GM12873 (cell line): ENCODE data around the gene TMSB4X.

Experiments used
- CTCF ChIP-seq: IDR thresholded peaks from 2 replicates; pipeline ENCODE4 v1.5.1; 2012; ENCODE audit warnings: low read depth, mild to moderate bottlenecking, moderate library complexity, low read length, control low read depth; ENCODE audit not compliant: insufficient read depth; ENCODE audit errors: missing control alignments

TMSB4X gene

GRCh38 chrX:12991575-12991974, 16.7 kb downstream of the TMSB4X start:
- no peak for TF ChIP-seq CTCF

GRCh38 chrX:12992544-12993118, 17.7 kb downstream of the TMSB4X start:
- no peak for TF ChIP-seq CTCF

GRCh38 chrX:12993826-12994225, 18.9 kb downstream of the TMSB4X start:
- no peak for TF ChIP-seq CTCF

- no peak for TF ChIP-seq CTCF
These were observed 19.4 kb downstream of the TMSB4X start for GRCh38 chrX:12994321-12994720.

GRCh38 chrX:12996934-12997435, 22.1 kb downstream of the TMSB4X start:
- TF ChIP-seq CTCF, result no peak

- TF ChIP-seq CTCF, result no peak
These were observed 23.2 kb downstream of the TMSB4X start for GRCh38 chrX:12997906-12998687.

GRCh38 chrX:12999422-12999821, 24.5 kb downstream of the TMSB4X start:
- TF ChIP-seq CTCF, result no peak
